Endothelial cell of umbilical vein (primary cell): Measurements from ENCODE around the gene DGKI. TPM values are rescaled to one million over a fixed set of nuclear protein-coding genes. Genes with fewer than 3 reads are reported as not detected.

Experiments
- BruUV-seq: library from RNA; stranded (reverse); fragments of 400-500 nt; replicated peaks from 2 replicates; lab custom pipeline; 2021; lab: Mats Ljungman, UMichigan
- CTCF ChIA-PET: fragments of 300-600, 350-600 bp; sonication (Branson Sonifier 250); formaldehyde crosslinking; loops from one replicate; lab custom pipeline; 2021; ENCODE audit warnings: antibody characterized with exemption, inconsistent platforms; lab: Charles Lee
- POLR2A ChIA-PET: fragments of 300-600, 350-600 bp; sonication (Branson Sonifier 250); formaldehyde crosslinking; loops from one replicate; lab custom pipeline; 2021; ENCODE audit warnings: antibody characterized with exemption, inconsistent platforms; lab: Charles Lee
- DNase-seq: peaks from one replicate; pipeline ENCODE4 v3.0.0-alpha.2; 2011; ENCODE audit warnings: low read depth, low spot score
- FAIRE-seq: peaks from 2 replicates; lab custom pipeline; 2011; peaks lifted over from hg19 to GRCh38; lab: Jason Lieb, UNC
- H2AFZ ChIP-seq: 2 replicates; pipeline ENCODE4 v1.6.0; 2012; ENCODE audit warnings: low read depth, low read length, control low read depth, inconsistent platforms
- H3K27ac ChIP-seq: 2 replicates; pipeline ENCODE4 v1.5.1; 2011; ENCODE audit warnings: low read depth, mild to moderate bottlenecking, control low read depth, low read length, moderate library complexity; ENCODE audit not compliant: insufficient read depth
- H3K27me3 ChIP-seq, 2 experiments: 2 replicates each; pipeline versions ENCODE4 v1.6.0 to v1.6.1; 2011; ENCODE audit warnings: low read length in 2 of 2, mixed read lengths in 1 of 2; ENCODE audit not compliant: control insufficient read depth in 2 of 2, insufficient read depth in 2 of 2
- H3K36me3 ChIP-seq, 2 experiments: 2 replicates in 1 of 2; 3 replicates in 1 of 2; pipeline ENCODE4 v1.5.1; 2011; ENCODE audit warnings: low read length in 2 of 2, mild to moderate bottlenecking in 1 of 2, moderate library complexity in 1 of 2; ENCODE audit not compliant: control insufficient read depth in 2 of 2, insufficient read depth in 2 of 2; ENCODE audit errors: extremely low read depth in 1 of 2
- H3K4me1 ChIP-seq: 3 replicates; pipeline ENCODE4 v1.5.1; 2011; ENCODE audit warnings: mild to moderate bottlenecking, low read length; ENCODE audit not compliant: control insufficient read depth, insufficient read depth; ENCODE audit errors: extremely low read depth
- H3K4me2 ChIP-seq: 2 replicates; pipeline ENCODE4 v1.6.1; 2011; ENCODE audit warnings: low read length, control low read depth, mixed read lengths; ENCODE audit not compliant: insufficient read depth
- H3K4me3 ChIP-seq, 3 experiments: fragments of 200-600 bp in 1 of 3; sonication (generic), shearing (Covaris generic) in 1 of 3; replicated peaks in 1 of 3; 2 replicates each; pipeline ENCODE4 v1.5.1; 2011 to 2016; ENCODE audit warnings: control low read depth in 3 of 3, low read length in 3 of 3, mild to moderate bottlenecking in 2 of 3, inconsistent platforms in 1 of 3, low read depth in 1 of 3, moderate library complexity in 1 of 3; ENCODE audit not compliant: insufficient read depth in 1 of 3
- H3K79me2 ChIP-seq: 2 replicates; pipeline ENCODE4 v1.6.0; 2012; ENCODE audit warnings: low read length, inconsistent platforms; ENCODE audit not compliant: control insufficient read depth, insufficient read depth
- H3K9ac ChIP-seq: replicated peaks from 2 replicates; pipeline ENCODE3; 2011; ENCODE audit warnings: low read length, control low read depth; ENCODE audit not compliant: insufficient read depth; ENCODE audit errors: extremely low read depth
- H3K9me1 ChIP-seq: replicated peaks from 3 replicates; pipeline ENCODE4 v1.6.0; 2011; ENCODE audit warnings: mild to moderate bottlenecking, low read length; ENCODE audit not compliant: control insufficient read depth, insufficient read depth; ENCODE audit errors: extremely low read depth
- H3K9me3 ChIP-seq: replicated peaks from 2 replicates; pipeline ENCODE4 v1.5.1; 2012; ENCODE audit warnings: low read length, inconsistent platforms; ENCODE audit not compliant: control insufficient read depth, insufficient read depth
- H4K20me1 ChIP-seq: replicated peaks from 2 replicates; pipeline ENCODE3; 2011; ENCODE audit warnings: mild to moderate bottlenecking, low read length; ENCODE audit not compliant: control insufficient read depth, insufficient read depth; ENCODE audit errors: extremely low read depth
- CTCF ChIP-seq, 2 donors: IDR thresholded peaks; 1 replicate in 1 of 2; 2 replicates in 1 of 2; pipeline ENCODE4 v1.5.1; 2011; ENCODE audit warnings: low read length in 2 of 2, mild to moderate bottlenecking in 2 of 2, moderate library complexity in 2 of 2, control low read depth in 1 of 2, inconsistent platforms in 1 of 2, low read depth in 1 of 2; ENCODE audit not compliant: insufficient read depth in 1 of 2; ENCODE audit errors: extremely low read depth in 1 of 2
- EZH2 ChIP-seq: IDR thresholded peaks from 2 replicates; pipeline ENCODE4 v1.6.1; 2012; ENCODE audit warnings: borderline replicate concordance, low read depth, mild to moderate bottlenecking, moderate library complexity, low read length, inconsistent platforms; ENCODE audit not compliant: severe bottlenecking
- FOS ChIP-seq: IDR thresholded peaks from 2 replicates; pipeline ENCODE4 v1.6.1; 2011; ENCODE audit warnings: mild to moderate bottlenecking, low read length, moderate library complexity, borderline replicate concordance; ENCODE audit not compliant: insufficient read depth
- GATA2 ChIP-seq: IDR thresholded peaks from 2 replicates; pipeline ENCODE4 v1.7.0; 2011; ENCODE audit warnings: low read depth, mild to moderate bottlenecking, moderate library complexity, mixed read lengths, low read length; ENCODE audit not compliant: insufficient read length, insufficient read depth
- JUN ChIP-seq: IDR thresholded peaks from 2 replicates; pipeline ENCODE4 v1.6.1; 2011; ENCODE audit warnings: borderline replicate concordance, low read depth; ENCODE audit not compliant: insufficient read length, insufficient read depth
- MAX ChIP-seq: IDR thresholded peaks from 2 replicates; pipeline ENCODE4 v1.6.1; 2011; ENCODE audit not compliant: insufficient read depth, insufficient read length
- MYC ChIP-seq: IDR thresholded peaks from one replicate; pipeline ENCODE4 v1.6.1; 2011; ENCODE audit warnings: mild to moderate bottlenecking, low read depth, low read length
- POLR2A ChIP-seq: IDR thresholded peaks from 2 replicates; pipeline ENCODE4 v1.6.1; 2012; ENCODE audit warnings: low read depth, mild to moderate bottlenecking, control low read depth, low read length
- POLR2AphosphoS5 ChIP-seq: IDR thresholded peaks from 2 replicates; pipeline ENCODE4 v1.6.1; 2012; ENCODE audit warnings: low read depth, mild to moderate bottlenecking, control low read depth, low read length, moderate library complexity; ENCODE audit not compliant: insufficient read depth
- dilution Hi-C: fragments of 300-500 bp; cut with MboI; formaldehyde crosslinking; loops from one replicate; pipeline ENCODE4 v1.15.0; 2019; ENCODE audit warnings: low sequenced_read_pairs; ENCODE audit not compliant: extremely low pct_ligation_motif_present
- intact Hi-C: fragments of 100-400 bp; cut with micrococcal nuclease; formaldehyde crosslinking; loops from one replicate; pipeline ENCODE4 v1.10.0; 2022
- polyA plus RNA-seq, 4 experiments: library from polyadenylated mRNA; depleted of rRNA in 3 of 4; stranded (reverse) in 3 of 4; unstranded in 1 of 4; fragments of >200 nt; gene quantifications; 2 replicates each; pipeline versions ENCODE4 v1.2.1 to v1.2.3, GENCODE V29; 2011 to 2012; ENCODE audit warnings: missing spikeins in 1 of 4
- total RNA-seq: library from RNA; stranded (reverse); gene quantifications from 2 replicates; pipeline ENCODE4 v1.2.3, GENCODE V29; 2021

Gene DGKI
- total and polyA plus RNA-seq, 2 donors (not counting 3 experiments of a cell fraction or from before 2014, with no cell fraction given) = 0.11 to 0.51 TPM

GRCh38 chr7:137402536-137403352, 444.0 kb downstream of the DGKI start:
- ChIA-PET CTCF (no interaction called here), POLR2A (no interaction called here)
- Histone ChIP-seq H3K4me3 (no peak overlapping the region), H4K20me1 (no peaks in the 10 kb centered on the region), H3K27me3 (no peaks in the 10 kb centered on the region), H3K4me2 (no peak overlapping the region), H3K27ac (no peak overlapping the region), H3K36me3 (no peaks in the 10 kb centered on the region), H3K9me3 (no peaks in the 10 kb centered on the region), H3K9ac (no peak overlapping the region), H3K79me2 (no peaks in the 10 kb centered on the region), H2AFZ (no peak overlapping the region), H3K4me1 (no peaks in the 10 kb centered on the region), H3K9me1 (no peaks in the 10 kb centered on the region)
- BruUV-seq = no TSS peak
- TF ChIP-seq JUN = no peak
- no peak for TF ChIP-seq EZH2
- no peak for TF ChIP-seq CTCF (IDR thresholded peaks at IDR 0.05; ENCODE audit: extremely low read depth in 1 of 2, insufficient read depth in 1 of 2, low read depth in 1 of 2, low read length in 2 of 2)
- no peak for TF ChIP-seq MAX
- TF ChIP-seq MYC = no peak
- TF ChIP-seq FOS = no peak
- TF ChIP-seq POLR2AphosphoS5 = no peak
- no peak for TF ChIP-seq POLR2A
- no peak for TF ChIP-seq GATA2
- intact Hi-C loops = no loop called here
- DNase-seq (no peak), FAIRE-seq (no peak)
- dilution Hi-C loops = no loop called here
